ENCODE results near the gene OTOF.

DNA sequence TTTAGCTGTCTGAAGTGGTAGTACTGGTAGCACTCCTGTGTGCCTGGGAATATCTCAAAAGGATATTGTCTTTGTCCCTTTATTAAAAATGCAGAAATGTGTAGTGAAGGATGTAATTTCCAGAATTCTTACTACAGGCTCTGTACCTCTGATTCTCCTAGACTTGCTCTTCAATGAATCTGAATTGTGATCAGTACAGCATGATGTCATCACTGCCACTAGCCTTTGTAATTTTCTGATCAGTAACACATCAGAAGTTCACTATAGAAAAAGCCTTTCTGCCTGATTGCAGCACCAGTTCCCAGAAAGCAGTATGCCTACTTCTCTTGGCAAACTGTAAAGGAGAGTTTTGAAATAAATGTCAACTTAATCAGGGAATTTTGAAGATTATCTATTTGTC, 29.2 kb upstream of the OTOF start:
- TF ChIP-seq FOXM1 (IDR thresholded peaks at IDR 0.05; ENCODE audit: borderline replicate concordance), result no peak
- TF ChIP-seq BHLHE40 (IDR thresholded peaks at IDR 0.05; ENCODE audit: borderline replicate concordance), result no peak
- TF ChIP-seq NFRKB (IDR thresholded peaks at IDR 0.05), result no peak
- no peak for TF ChIP-seq SUZ12 (IDR thresholded peaks at IDR 0.05)
- TF ChIP-seq ARNT (IDR thresholded peaks at IDR 0.05), result no peak
- no peak for TF ChIP-seq ZNF384 (IDR thresholded peaks at IDR 0.05)
- TF ChIP-seq, protein P1, sequence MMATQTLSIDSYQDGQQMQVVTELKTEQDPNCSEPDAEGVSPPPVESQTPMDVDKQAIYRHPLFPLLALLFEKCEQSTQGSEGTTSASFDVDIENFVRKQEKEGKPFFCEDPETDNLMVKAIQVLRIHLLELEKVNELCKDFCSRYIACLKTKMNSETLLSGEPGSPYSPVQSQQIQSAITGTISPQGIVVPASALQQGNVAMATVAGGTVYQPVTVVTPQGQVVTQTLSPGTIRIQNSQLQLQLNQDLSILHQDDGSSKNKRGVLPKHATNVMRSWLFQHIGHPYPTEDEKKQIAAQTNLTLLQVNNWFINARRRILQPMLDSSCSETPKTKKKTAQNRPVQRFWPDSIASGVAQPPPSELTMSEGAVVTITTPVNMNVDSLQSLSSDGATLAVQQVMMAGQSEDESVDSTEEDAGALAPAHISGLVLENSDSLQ (IDR thresholded peaks at IDR 0.05), result no peak
- no peak for TF ChIP-seq LEF1 (IDR thresholded peaks at IDR 0.05; ENCODE audit: borderline replicate concordance)
- TF ChIP-seq SP1 (IDR thresholded peaks at IDR 0.05), result no peak
- no peak for TF ChIP-seq HDGF (IDR thresholded peaks at IDR 0.05; ENCODE audit: borderline replicate concordance)
- TF ChIP-seq FOXA1 (IDR thresholded peaks at IDR 0.05), result no peak
- no peak for TF ChIP-seq FOXK2 (IDR thresholded peaks at IDR 0.05)
- no peak for TF ChIP-seq ELF4 (IDR thresholded peaks at IDR 0.05)
- no peak for TF ChIP-seq TARDBP (IDR thresholded peaks at IDR 0.05)
